ENCODE data around the gene STK33.

STK33 gene

GRCh38 chr11:8488395-8488794 lies 105.6 kb downstream of the STK33 start:
- Histone ChIP-seq H3K36me3 (ENCODE audit: insufficient read depth, low read length) (no peaks in the 10 kb centered on the region), H3K27ac (ENCODE audit: low read length) (no peak overlapping the region), H2AFZ (ENCODE audit: low read depth, low read length) (no peak overlapping the region), H3K4me1 (ENCODE audit: insufficient read depth, low read length) (no peaks in the 10 kb centered on the region), H3K4me2 (ENCODE audit: insufficient read depth, low read length) (no peak overlapping the region), H3K79me2 (ENCODE audit: insufficient read depth, low read length) (no peaks in the 10 kb centered on the region), H3K9me3 (ENCODE audit: insufficient read depth, low read length, severe bottlenecking) (no peaks in the 10 kb centered on the region), H3K4me3 (ENCODE audit: low read depth in 1 of 2, low read length in 2 of 2) (no peak overlapping the region), H4K20me1 (ENCODE audit: insufficient read depth, low read length) (no peaks in the 10 kb centered on the region), H3K27me3 (ENCODE audit: insufficient read depth, low read length, poor library complexity) (no peaks in the 10 kb centered on the region), H3K9ac (ENCODE audit: low read depth, low read length) (no peak overlapping the region)
- DNase-seq (no peak), ATAC-seq (ENCODE audit: insufficient read depth, low read depth) (no peak)
- no peak for TF ChIP-seq CTCF (IDR thresholded peaks at IDR 0.05; ENCODE audit: borderline replicate concordance, extremely low read depth, low read length, poor library complexity, severe bottlenecking)
- no peak for TF ChIP-seq EZH2 (IDR thresholded peaks at IDR 0.05; ENCODE audit: borderline replicate concordance, low read depth, low read length, severe bottlenecking)

GRCh38 chr11:8487261-8487660 lies 106.8 kb downstream of the STK33 start:
- H3K4me3 ChIP-seq (ENCODE audit: low read depth in 1 of 2, low read length in 2 of 2), result no peak overlapping the region
- ATAC-seq (ENCODE audit: insufficient read depth, low read depth) (no peak), DNase-seq (no peak)
- no peaks in the 10 kb centered on the region for H4K20me1 ChIP-seq (ENCODE audit: insufficient read depth, low read length)
- no peaks in the 10 kb centered on the region for H3K9me3 ChIP-seq (ENCODE audit: insufficient read depth, low read length, severe bottlenecking)
- H3K27ac ChIP-seq (ENCODE audit: low read length), result no peak overlapping the region
- H3K36me3 ChIP-seq (ENCODE audit: insufficient read depth, low read length), result no peaks in the 10 kb centered on the region
- H3K4me1 ChIP-seq (ENCODE audit: insufficient read depth, low read length), result no peaks in the 10 kb centered on the region
- H3K4me2 ChIP-seq (ENCODE audit: insufficient read depth, low read length), result no peak overlapping the region
- no peaks in the 10 kb centered on the region for H3K79me2 ChIP-seq (ENCODE audit: insufficient read depth, low read length)
- no peak overlapping the region for H2AFZ ChIP-seq (ENCODE audit: low read depth, low read length)
- no peak overlapping the region for H3K9ac ChIP-seq (ENCODE audit: low read depth, low read length)
- H3K27me3 ChIP-seq (ENCODE audit: insufficient read depth, low read length, poor library complexity), result no peaks in the 10 kb centered on the region
- TF ChIP-seq CTCF (IDR thresholded peaks at IDR 0.05; ENCODE audit: borderline replicate concordance, extremely low read depth, low read length, poor library complexity, severe bottlenecking) (no peak), EZH2 (IDR thresholded peaks at IDR 0.05; ENCODE audit: borderline replicate concordance, low read depth, low read length, severe bottlenecking) (no peak)

- Histone ChIP-seq H3K4me1 (ENCODE audit: insufficient read depth, low read length) (no peaks in the 10 kb centered on the region), H2AFZ (ENCODE audit: low read depth, low read length) (no peak overlapping the region), H3K4me3 (ENCODE audit: low read depth in 1 of 2, low read length in 2 of 2) (no peak overlapping the region), H3K4me2 (ENCODE audit: insufficient read depth, low read length) (no peak overlapping the region), H3K27me3 (ENCODE audit: insufficient read depth, low read length, poor library complexity) (no peaks in the 10 kb centered on the region), H3K9ac (ENCODE audit: low read depth, low read length) (no peak overlapping the region), H3K79me2 (ENCODE audit: insufficient read depth, low read length) (no peaks in the 10 kb centered on the region), H3K9me3 (ENCODE audit: insufficient read depth, low read length, severe bottlenecking) (no peaks in the 10 kb centered on the region), H3K36me3 (ENCODE audit: insufficient read depth, low read length) (no peaks in the 10 kb centered on the region), H4K20me1 (ENCODE audit: insufficient read depth, low read length) (no peaks in the 10 kb centered on the region), H3K27ac (ENCODE audit: low read length) (no peak overlapping the region)
- DNase-seq (no peak), ATAC-seq (ENCODE audit: insufficient read depth, low read depth) (no peak)
- TF ChIP-seq EZH2 (IDR thresholded peaks at IDR 0.05; ENCODE audit: borderline replicate concordance, low read depth, low read length, severe bottlenecking) (no peak), CTCF (IDR thresholded peaks at IDR 0.05; ENCODE audit: borderline replicate concordance, extremely low read depth, low read length, poor library complexity, severe bottlenecking) (no peak)
These were observed 109.8 kb downstream of the STK33 start for GRCh38 chr11:8484251-8484650.

GRCh38 chr11:8480858-8481257 lies 113.2 kb downstream of the STK33 start:
- peaks cover 3% of the 10 kb centered on the region for H3K27me3 ChIP-seq (ENCODE audit: insufficient read depth, low read length, poor library complexity)
- H3K9ac ChIP-seq (ENCODE audit: low read depth, low read length), result no peak overlapping the region
- TF ChIP-seq CTCF (IDR thresholded peaks at IDR 0.05; ENCODE audit: borderline replicate concordance, extremely low read depth, low read length, poor library complexity, severe bottlenecking) (no peak), EZH2 (IDR thresholded peaks at IDR 0.05; ENCODE audit: borderline replicate concordance, low read depth, low read length, severe bottlenecking) (no peak)
- DNase-seq (no peak), ATAC-seq (ENCODE audit: insufficient read depth, low read depth) (no peak)
- no peaks in the 10 kb centered on the region for H3K36me3 ChIP-seq (ENCODE audit: insufficient read depth, low read length)
- H3K79me2 ChIP-seq (ENCODE audit: insufficient read depth, low read length), result no peaks in the 10 kb centered on the region
- H2AFZ ChIP-seq (ENCODE audit: low read depth, low read length), result no peak overlapping the region
- H3K9me3 ChIP-seq (ENCODE audit: insufficient read depth, low read length, severe bottlenecking), result no peaks in the 10 kb centered on the region
- no peak overlapping the region for H3K4me3 ChIP-seq (ENCODE audit: low read depth in 1 of 2, low read length in 2 of 2)
- no peak overlapping the region for H3K27ac ChIP-seq (ENCODE audit: low read length)
- no peaks in the 10 kb centered on the region for H4K20me1 ChIP-seq (ENCODE audit: insufficient read depth, low read length)
- no peaks in the 10 kb centered on the region for H3K4me1 ChIP-seq (ENCODE audit: insufficient read depth, low read length)
- no peak overlapping the region for H3K4me2 ChIP-seq (ENCODE audit: insufficient read depth, low read length)
